Urothelium cell line (cell line): ENCODE data around the gene ADD1.

Experiments
- DNase-seq: peaks from one replicate; pipeline ENCODE4 v3.0.0; 2011; ENCODE audit warnings: low spot score, mixed read lengths
- FAIRE-seq: peaks from 2 replicates; lab custom pipeline; 2011; peaks lifted over from hg19 to GRCh38; lab: Jason Lieb, UNC

ADD1 gene

GRCh38 chr4:2879026-2879425 lies 35.4 kb downstream of the ADD1 start:
- DNase-seq (no peak), FAIRE-seq (no peak)

GRCh38 chr4:2881431-2881830 lies 37.8 kb downstream of the ADD1 start:
- no peak for DNase-seq
- no peak for FAIRE-seq

GRCh38 chr4:2882341-2882740 lies 38.7 kb downstream of the ADD1 start:
- FAIRE-seq: no peak
- no peak for DNase-seq

GRCh38 chr4:2886161-2886560 lies 42.5 kb downstream of the ADD1 start:
- FAIRE-seq (no peak), DNase-seq (no peak)

- FAIRE-seq (no peak), DNase-seq (no peak)
Measured at GRCh38 chr4:2886622-2887021, 43.0 kb downstream of the ADD1 start.

GRCh38 chr4:2887343-2887742 lies 43.7 kb downstream of the ADD1 start:
- DNase-seq (no peak), FAIRE-seq (no peak)

GRCh38 chr4:2888886-2889285 lies 45.2 kb downstream of the ADD1 start:
- DNase-seq: no peak
- FAIRE-seq: no peak

GRCh38 chr4:2891294-2891693 lies 47.6 kb downstream of the ADD1 start:
- DNase-seq (no peak), FAIRE-seq (no peak)

GRCh38 chr4:2893772-2894171 lies 50.1 kb downstream of the ADD1 start:
- no peak for DNase-seq
- no peak for FAIRE-seq

- FAIRE-seq: no peak
- no peak for DNase-seq
Measured at GRCh38 chr4:2898001-2898400, 54.4 kb downstream of the ADD1 start.

- FAIRE-seq (no peak), DNase-seq (no peak)
Measured at GRCh38 chr4:2900741-2901140, 57.1 kb downstream of the ADD1 start.

GRCh38 chr4:2901186-2901585 lies 57.5 kb downstream of the ADD1 start:
- DNase-seq (no peak), FAIRE-seq (no peak)

- FAIRE-seq: no peak
- DNase-seq: no peak
Measured at GRCh38 chr4:2902126-2902525, 58.5 kb downstream of the ADD1 start.

GRCh38 chr4:2905544-2905943 lies 61.9 kb downstream of the ADD1 start:
- FAIRE-seq (no peak), DNase-seq (no peak)

- FAIRE-seq: no peak
Measured at GRCh38 chr4:2906218-2906617, 62.6 kb downstream of the ADD1 start.

GRCh38 chr4:2907226-2907625 lies 63.6 kb downstream of the ADD1 start:
- FAIRE-seq: no peak
- DNase-seq: no peak

More at GRCh38 chr4:2906218-2906617, 62.6 kb downstream of the ADD1 start:
- no peak for DNase-seq

- FAIRE-seq: no peak
- DNase-seq: no peak
Measured at GRCh38 chr4:2907706-2908293, 64.2 kb downstream of the ADD1 start.

GRCh38 chr4:2908686-2909085 lies 65.0 kb downstream of the ADD1 start:
- no peak for DNase-seq
- no peak for FAIRE-seq

GRCh38 chr4:2909583-2909982 lies 65.9 kb downstream of the ADD1 start:
- FAIRE-seq: no peak
- DNase-seq: no peak

GRCh38 chr4:2910409-2910808 lies 66.8 kb downstream of the ADD1 start:
- DNase-seq: no peak
- no peak for FAIRE-seq

GRCh38 chr4:2911868-2912267 lies 68.2 kb downstream of the ADD1 start:
- no peak for FAIRE-seq
- no peak for DNase-seq

- FAIRE-seq (no peak), DNase-seq (no peak)
Measured at GRCh38 chr4:2913168-2913567, 69.5 kb downstream of the ADD1 start.
